HepG2 (cell line): ENCODE measurements around the gene SCYGR2. TPM values are rescaled to one million over a fixed set of nuclear protein-coding genes. Genes with fewer than 3 reads are reported as not detected.
A peak's percentile ranks its signal among the peaks of the same experiment; 100 is the strongest.

ENCODE experiments used
- ARID5B ChIP-seq: IDR thresholded peaks from 2 replicates; pipeline ENCODE4 v1.4.0; 2020; ENCODE audit warnings: mild to moderate bottlenecking, missing genetic modification reagents
- ATF1 ChIP-seq: IDR thresholded peaks from 2 replicates; pipeline ENCODE4 v1.6.1; 2016; ENCODE audit warnings: mild to moderate bottlenecking, control low read depth
- ELF4 ChIP-seq: sonication (generic); formaldehyde crosslinking; IDR thresholded peaks from 2 replicates; pipeline ENCODE4 v1.5.0; 2020; ENCODE audit warnings: missing genetic modification reagents, mild to moderate bottlenecking, moderate library complexity, borderline replicate concordance
- GATA4 ChIP-seq: sonication (generic); IDR thresholded peaks from 2 replicates; pipeline ENCODE4 v1.6.1; 2016; ENCODE audit warnings: antibody characterized with exemption, low read depth, borderline replicate concordance
- GATAD2A ChIP-seq: IDR thresholded peaks from 2 replicates; pipeline ENCODE4 v1.6.1; 2016
- HNF4G ChIP-seq, 2 experiments: sonication (generic) in 1 of 2; formaldehyde crosslinking in 1 of 2; IDR thresholded peaks; 2 replicates each; pipeline versions ENCODE4 v1.4.0 to v1.6.1; 2011 to 2020; ENCODE audit warnings: borderline replicate concordance in 2 of 2, low read depth in 2 of 2, mild to moderate bottlenecking in 2 of 2, low read length in 1 of 2, missing genetic modification reagents in 1 of 2, moderate library complexity in 1 of 2
- JUND ChIP-seq: sonication (generic); formaldehyde crosslinking; IDR thresholded peaks from 2 replicates; pipeline ENCODE4 v1.8.0; 2022; ENCODE audit warnings: mild to moderate bottlenecking, missing genetic modification reagents
- KAT7 ChIP-seq: IDR thresholded peaks from 2 replicates; pipeline ENCODE4 v1.6.1; 2018; ENCODE audit warnings: borderline replicate concordance, missing compliant biosample characterization
- KDM2A ChIP-seq: sonication (generic); formaldehyde crosslinking; IDR thresholded peaks from 2 replicates; pipeline ENCODE4 v1.4.0; 2020; ENCODE audit warnings: low read depth, missing genetic modification reagents, borderline replicate concordance
- MED1 ChIP-seq: sonication (generic); formaldehyde crosslinking; IDR thresholded peaks from 2 replicates; pipeline ENCODE4 v1.4.0; 2020; ENCODE audit warnings: missing genetic modification reagents
- NCOR1 ChIP-seq: fragments of 200-600 bp; sonication (generic); IDR thresholded peaks from 2 replicates; pipeline ENCODE4 v1.7.0; 2017; ENCODE audit warnings: antibody characterized with exemption, low read length, borderline replicate concordance
- PHB2 ChIP-seq: fragments of 450-650 bp; IDR thresholded peaks from 2 replicates; pipeline ENCODE4 v1.6.1; 2018; ENCODE audit not compliant: partially characterized antibody
- PPARG ChIP-seq: conservative IDR thresholded peaks from 2 replicates; pipeline ENCODE4 v1.6.1; 2016; ENCODE audit warnings: missing biosample characterization, missing genetic modification reagents
- PRDM15 ChIP-seq: sonication (generic); formaldehyde crosslinking; IDR thresholded peaks from 2 replicates; pipeline ENCODE4 v1.4.0; 2020; ENCODE audit warnings: missing genetic modification reagents
- RCOR2 ChIP-seq: IDR thresholded peaks from 2 replicates; pipeline ENCODE4 v1.6.1; 2016; ENCODE audit warnings: missing biosample characterization, missing genetic modification reagents
- RFX1 ChIP-seq: fragments of 450-650 bp; IDR thresholded peaks from 2 replicates; pipeline ENCODE4 v1.6.1; 2017
- ZBTB8A ChIP-seq: sonication (generic); formaldehyde crosslinking; IDR thresholded peaks from 2 replicates; pipeline ENCODE4 v1.4.0; 2020; ENCODE audit warnings: mild to moderate bottlenecking, low read depth, missing genetic modification reagents, borderline replicate concordance
- ZFP36L1 ChIP-seq: sonication (generic); formaldehyde crosslinking; IDR thresholded peaks from 2 replicates; pipeline ENCODE4 v1.8.0; 2022; ENCODE audit warnings: mild to moderate bottlenecking, missing genetic modification reagents, moderate library complexity
- ZNF558 ChIP-seq: sonication (generic); formaldehyde crosslinking; IDR thresholded peaks from 2 replicates; pipeline ENCODE4 v1.9.0; 2022; ENCODE audit warnings: mild to moderate bottlenecking, missing genetic modification reagents, borderline replicate concordance
- ZNF562 ChIP-seq: sonication (generic); formaldehyde crosslinking; IDR thresholded peaks from 2 replicates; pipeline ENCODE4 v1.8.0; 2022; ENCODE audit warnings: missing genetic modification reagents, borderline replicate concordance
- ZNF768 ChIP-seq: sonication (generic); formaldehyde crosslinking; IDR thresholded peaks from 2 replicates; pipeline ENCODE4 v1.4.0; 2020; ENCODE audit warnings: missing genetic modification reagents
- ZZZ3 ChIP-seq: sonication (generic); formaldehyde crosslinking; IDR thresholded peaks from 2 replicates; pipeline ENCODE4 v1.4.0; 2020; ENCODE audit warnings: missing genetic modification reagents, mild to moderate bottlenecking, borderline replicate concordance
- polyA plus RNA-seq, 8 experiments: library from polyadenylated mRNA; depleted of rRNA in 3 of 8; stranded (reverse) in 7 of 8; unstranded in 1 of 8; fragments of >200 nt; fragmentation: Illumina TruSeq in 4 of 8; extraction: Trizol in 4 of 8; gene quantifications; 2 replicates each; pipeline versions ENCODE4 v1.2.1 to v1.2.3, GENCODE V29; 2011 to 2016; ENCODE audit warnings: low read depth in 4 of 8, missing spikeins in 1 of 8, mixed read lengths in 1 of 8; ENCODE audit not compliant: insufficient read depth in 1 of 8
- total RNA-seq, 5 experiments: library from RNA; depleted of rRNA; stranded (reverse); fragments of >200 nt; fragmentation: Illumina TruSeq; extraction: Trizol; gene quantifications; 2 replicates each; pipeline ENCODE4 v1.2.3, GENCODE V29; 2016; ENCODE audit warnings: low read depth in 1 of 5
- TF ChIP-seq, protein P1 (sequence below): sonication (generic); formaldehyde crosslinking; IDR thresholded peaks from 2 replicates; pipeline ENCODE4 v1.4.0; 2020; ENCODE audit warnings: missing genetic modification reagents, mild to moderate bottlenecking, borderline replicate concordance

The SCYGR2 gene
- total and polyA plus RNA-seq, 2 of the 13 experiments (the other 11 are each of a cell fraction or from before 2014, with no cell fraction given): not detected

GRCh38 chr2:227643990-227644551 lies 45.4 kb downstream of the SCYGR2 start (continued):
- TF ChIP-seq ZNF768 (CRISPR knock-in tag) (peak; percentile 22; the same call in 1 of the 2 replicates), PPARG (CRISPR knock-in tag) (peak; percentile 70), MED1 (peak; percentile 83), PRDM15 (CRISPR knock-in tag) (no peak), ZZZ3 (CRISPR knock-in tag) (no peak), ZFP36L1 (no peak), NCOR1 (peak; percentile 97), ATF1 (CRISPR knock-in tag) (no peak), PHB2 (no peak), ZNF562 (CRISPR knock-in tag) (no peak), ZBTB8A (CRISPR knock-in tag) (no peak), ELF4 (CRISPR knock-in tag) (no peak), ARID5B (CRISPR knock-in tag) (peak; percentile 98), RFX1 (no peak), GATA4 (peak; percentile 73; the same call in 1 of the 2 replicates), RCOR2 (CRISPR knock-in tag) (peak; percentile 95), KAT7 (CRISPR knock-in tag) (no peak), HNF4G (IDR thresholded peaks at IDR 0.05; ENCODE audit: borderline replicate concordance, low read depth, low read length) (peak; percentile 93), HNF4G (CRISPR knock-in tag; IDR thresholded peaks at IDR 0.05; ENCODE audit: borderline replicate concordance, low read depth) (peak; percentile 73; the same call in 1 of the 2 replicates), JUND (CRISPR knock-in tag) (no peak), ZNF558 (CRISPR knock-in tag) (no peak), GATAD2A (CRISPR knock-in tag) (peak; percentile 80), KDM2A (CRISPR knock-in tag) (peak; percentile 38; the same call in 1 of the 2 replicates)
- TF ChIP-seq, protein P1, sequence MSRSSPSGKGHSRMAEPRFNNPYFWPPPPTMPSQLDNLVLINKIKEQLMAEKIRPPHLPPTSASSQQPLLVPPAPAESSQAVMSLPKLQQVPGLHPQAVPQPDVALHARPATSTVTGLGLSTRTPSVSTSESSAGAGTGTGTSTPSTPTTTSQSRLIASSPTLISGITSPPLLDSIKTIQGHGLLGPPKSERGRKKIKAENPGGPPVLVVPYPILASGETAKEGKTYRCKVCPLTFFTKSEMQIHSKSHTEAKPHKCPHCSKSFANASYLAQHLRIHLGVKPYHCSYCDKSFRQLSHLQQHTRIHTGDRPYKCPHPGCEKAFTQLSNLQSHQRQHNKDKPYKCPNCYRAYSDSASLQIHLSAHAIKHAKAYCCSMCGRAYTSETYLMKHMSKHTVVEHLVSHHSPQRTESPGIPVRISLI: no peak
